Thyroid gland (tissue), 4 donors: ENCODE data around the gene LTN1.

Source experiments
- POLR2A ChIP-seq, 2 donors: fragments of 450-650 bp; IDR thresholded peaks; one replicate each; pipeline ENCODE4 v1.6.1; 2017; ENCODE audit warnings: antibody characterized with exemption in 2 of 2, mild to moderate bottlenecking in 2 of 2, moderate library complexity in 1 of 2
- TF ChIP-seq, protein P1 (sequence below), 6 experiments: fragments of 200-600 bp in 3 of 6; fragments of 450-650 bp in 3 of 6; sonication (generic) in 3 of 6; IDR thresholded peaks; one replicate each; pipeline ENCODE4 v1.5.1; 2016 to 2019; ENCODE audit warnings: antibody characterized with exemption in 6 of 6, mild to moderate bottlenecking in 2 of 6, inconsistent platforms in 1 of 6, moderate library complexity in 1 of 6

DNA sequence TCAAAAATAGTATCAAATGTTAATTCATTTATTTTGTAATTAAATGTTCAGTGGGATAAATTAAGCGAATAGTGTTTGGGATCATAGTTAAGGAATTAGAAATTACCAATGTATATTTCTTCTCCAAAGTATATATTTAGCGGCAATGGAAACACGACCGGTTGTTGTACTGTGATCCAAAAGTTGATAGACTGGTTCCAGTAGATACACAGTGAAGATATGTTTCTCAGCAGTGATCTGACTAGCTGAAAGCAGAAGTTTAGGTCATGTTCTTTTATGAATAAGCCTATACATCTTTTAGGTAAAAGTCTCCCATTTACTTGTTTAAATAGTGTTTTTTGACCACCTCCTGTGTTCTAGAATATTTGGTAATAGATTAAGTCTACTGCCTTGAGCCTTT lies 40.6 kb upstream of the LTN1 start:
- no peak for TF ChIP-seq POLR2A (IDR thresholded peaks at IDR 0.05)
- TF ChIP-seq, protein P1, sequence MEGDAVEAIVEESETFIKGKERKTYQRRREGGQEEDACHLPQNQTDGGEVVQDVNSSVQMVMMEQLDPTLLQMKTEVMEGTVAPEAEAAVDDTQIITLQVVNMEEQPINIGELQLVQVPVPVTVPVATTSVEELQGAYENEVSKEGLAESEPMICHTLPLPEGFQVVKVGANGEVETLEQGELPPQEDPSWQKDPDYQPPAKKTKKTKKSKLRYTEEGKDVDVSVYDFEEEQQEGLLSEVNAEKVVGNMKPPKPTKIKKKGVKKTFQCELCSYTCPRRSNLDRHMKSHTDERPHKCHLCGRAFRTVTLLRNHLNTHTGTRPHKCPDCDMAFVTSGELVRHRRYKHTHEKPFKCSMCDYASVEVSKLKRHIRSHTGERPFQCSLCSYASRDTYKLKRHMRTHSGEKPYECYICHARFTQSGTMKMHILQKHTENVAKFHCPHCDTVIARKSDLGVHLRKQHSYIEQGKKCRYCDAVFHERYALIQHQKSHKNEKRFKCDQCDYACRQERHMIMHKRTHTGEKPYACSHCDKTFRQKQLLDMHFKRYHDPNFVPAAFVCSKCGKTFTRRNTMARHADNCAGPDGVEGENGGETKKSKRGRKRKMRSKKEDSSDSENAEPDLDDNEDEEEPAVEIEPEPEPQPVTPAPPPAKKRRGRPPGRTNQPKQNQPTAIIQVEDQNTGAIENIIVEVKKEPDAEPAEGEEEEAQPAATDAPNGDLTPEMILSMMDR (IDR thresholded peaks at IDR 0.05): no peak
